Measurements from ENCODE around the gene GZMB.

GZMB gene

GRCh38 chr14:24609655-24610344 is 24.2 kb downstream of the GZMB start, which contains the start of gene GZMH:
Gene GZMH (minus strand): TSS chr14:24609685. CDS start chr14:24609613, 72 bp downstream.
- no peak within 1 kb of the TSS for H3K4ac ChIP-seq (ENCODE audit: low read length)
- no peaks in the 10 kb centered on the region for H3K9me3 ChIP-seq (replicated peaks in 1 of 2; ENCODE audit: control insufficient read depth in 2 of 2, insufficient read depth in 1 of 2, low read depth in 1 of 2, low read length in 2 of 2)
- H3K27me3 ChIP-seq (ENCODE audit: control insufficient read depth in 3 of 3, insufficient read depth in 3 of 3, low read depth in 1 of 3, low read length in 3 of 3): peaks cover 0 to 5% (median 0%) of the 10 kb centered on the region in 3 experiments
- H2AK5ac ChIP-seq (ENCODE audit: low read depth, low read length): no peak within 1 kb of the TSS
- no peak within 1 kb of the TSS for H4K91ac ChIP-seq (ENCODE audit: low read depth, low read length, poor library complexity)
- no peak within 1 kb of the TSS for H3K18ac ChIP-seq (ENCODE audit: low read length)
- H3K79me1 ChIP-seq (ENCODE audit: low read depth, low read length): no peaks in the 10 kb centered on the region
- no peak within 1 kb of the TSS for H4K8ac ChIP-seq (ENCODE audit: low read depth, low read length)
- no peaks in the 10 kb centered on the region for H3K36me3 ChIP-seq (replicated peaks in 1 of 2; ENCODE audit: control insufficient read depth in 2 of 2, insufficient read depth in 2 of 2, low read length in 2 of 2)
- no peak within 1 kb of the TSS for H3K14ac ChIP-seq (ENCODE audit: low read length)
- no peak within 1 kb of the TSS for H3K23ac ChIP-seq (ENCODE audit: low read depth, low read length, poor library complexity)
- H2BK15ac ChIP-seq (ENCODE audit: low read length): no peak within 1 kb of the TSS
- H2BK12ac ChIP-seq (ENCODE audit: low read length): no peak within 1 kb of the TSS
- no peak within 1 kb of the TSS for H2BK120ac ChIP-seq (ENCODE audit: low read depth, low read length)
- H3K4me1 ChIP-seq (ENCODE audit: control insufficient read depth in 2 of 2, insufficient read depth in 1 of 2, low read depth in 1 of 2, low read length in 2 of 2): peaks cover 0 to 1% of the 10 kb centered on the region in 2 donors
- no peak within 1 kb of the TSS for H3K9ac ChIP-seq (ENCODE audit: low read depth, low read length, poor library complexity)
- H2BK5ac ChIP-seq (ENCODE audit: low read length): no peak within 1 kb of the TSS
- H3K4me3 ChIP-seq (ENCODE audit: low read length in 2 of 2): no peak within 1 kb of the TSS
- no peak within 1 kb of the TSS for H3K4me2 ChIP-seq (ENCODE audit: insufficient read depth, low read length, poor library complexity, severe bottlenecking)
- no peak for DNase-seq (ENCODE audit: low spot score)
- no peak within 1 kb of the TSS for H2AFZ ChIP-seq (ENCODE audit: low read length)
- WGBS, 2 donors (ENCODE audit: extremely low coverage in 2 of 2, insufficient read length in 2 of 2, insufficient replicate concordance in 1 of 2): no CpG with 5 or more reads among the region's 2 CpGs
- H3K27ac ChIP-seq (replicated peaks; ENCODE audit: low read length): no peak within 1 kb of the TSS

- Histone ChIP-seq H3K4ac (ENCODE audit: low read length) (no peak overlapping the region), H3K9ac (ENCODE audit: low read depth, low read length, poor library complexity) (no peak overlapping the region), H2BK5ac (ENCODE audit: low read length) (no peak overlapping the region), H3K9me3 (replicated peaks in 1 of 2; ENCODE audit: control insufficient read depth in 2 of 2, insufficient read depth in 1 of 2, low read depth in 1 of 2, low read length in 2 of 2) (no peaks in the 10 kb centered on the region), H3K27me3 (ENCODE audit: control insufficient read depth in 3 of 3, insufficient read depth in 3 of 3, low read depth in 1 of 3, low read length in 3 of 3) (no peaks in the 10 kb centered on the region), H3K4me2 (ENCODE audit: insufficient read depth, low read length, poor library complexity, severe bottlenecking) (no peak overlapping the region), H3K23ac (ENCODE audit: low read depth, low read length, poor library complexity) (no peak overlapping the region), H3K79me1 (ENCODE audit: low read depth, low read length) (no peaks in the 10 kb centered on the region), H2AFZ (ENCODE audit: low read length) (no peak overlapping the region), H2BK15ac (ENCODE audit: low read length) (no peak overlapping the region), H3K4me3 (ENCODE audit: low read length in 2 of 2) (no peak overlapping the region), H2AK5ac (ENCODE audit: low read depth, low read length) (no peak overlapping the region), H3K27ac (replicated peaks; ENCODE audit: low read length) (no peak overlapping the region), H3K36me3 (replicated peaks in 1 of 2; ENCODE audit: control insufficient read depth in 2 of 2, insufficient read depth in 2 of 2, low read length in 2 of 2) (no peaks in the 10 kb centered on the region), H3K14ac (ENCODE audit: low read length) (no peak overlapping the region), H3K18ac (ENCODE audit: low read length) (no peak overlapping the region), H2BK12ac (ENCODE audit: low read length) (no peak overlapping the region), H4K8ac (ENCODE audit: low read depth, low read length) (no peak overlapping the region), H4K91ac (ENCODE audit: low read depth, low read length, poor library complexity) (no peak overlapping the region), H3K4me1 (ENCODE audit: control insufficient read depth in 2 of 2, insufficient read depth in 1 of 2, low read depth in 1 of 2, low read length in 2 of 2) (peaks cover 0 to 1% of the 10 kb centered on the region in 2 donors), H2BK120ac (ENCODE audit: low read depth, low read length) (no peak overlapping the region)
- no CpG with 5 or more reads among the region's 8 CpGs for WGBS, 2 donors (ENCODE audit: extremely low coverage in 2 of 2, insufficient read length in 2 of 2, insufficient replicate concordance in 1 of 2)
- no peak for DNase-seq (ENCODE audit: low spot score)
These were observed 26.1 kb downstream of the GZMB start for GRCh38 chr14:24607635-24608514.

DNA sequence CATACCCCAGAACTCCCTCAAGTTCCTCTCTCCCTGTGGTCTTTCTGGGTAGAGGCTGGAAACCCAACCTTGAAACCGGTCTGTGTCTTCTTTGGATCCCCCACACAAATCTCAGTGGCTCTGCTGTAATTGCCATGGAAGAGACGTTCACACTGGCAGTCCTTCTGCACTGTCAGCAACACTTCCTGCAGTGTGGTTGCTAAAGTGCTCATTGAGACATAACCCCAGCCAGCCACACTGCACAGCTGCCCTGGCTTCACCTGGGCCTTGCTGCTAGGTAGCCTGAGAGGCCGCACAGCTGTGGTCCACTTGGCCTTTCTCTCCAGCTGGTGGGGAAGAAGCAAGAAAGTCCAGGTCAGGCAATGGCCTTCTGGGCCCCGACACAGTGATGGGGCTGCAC is 26.9 kb downstream of the GZMB start:
- Histone ChIP-seq H3K4me1 (ENCODE audit: control insufficient read depth in 2 of 2, insufficient read depth in 1 of 2, low read depth in 1 of 2, low read length in 2 of 2) (peaks cover 0 to 1% of the 10 kb centered on the region in 2 donors), H3K14ac (ENCODE audit: low read length) (no peak overlapping the region), H3K4ac (ENCODE audit: low read length) (no peak overlapping the region), H3K18ac (ENCODE audit: low read length) (peak overlapping the region; percentile 25), H2BK5ac (ENCODE audit: low read length) (no peak overlapping the region), H3K27me3 (ENCODE audit: control insufficient read depth in 3 of 3, insufficient read depth in 3 of 3, low read depth in 1 of 3, low read length in 3 of 3) (no peaks in the 10 kb centered on the region), H4K8ac (ENCODE audit: low read depth, low read length) (no peak overlapping the region), H2AFZ (ENCODE audit: low read length) (no peak overlapping the region), H3K79me1 (ENCODE audit: low read depth, low read length) (no peaks in the 10 kb centered on the region), H3K9ac (ENCODE audit: low read depth, low read length, poor library complexity) (no peak overlapping the region), H3K9me3 (replicated peaks in 1 of 2; ENCODE audit: control insufficient read depth in 2 of 2, insufficient read depth in 1 of 2, low read depth in 1 of 2, low read length in 2 of 2) (no peaks in the 10 kb centered on the region), H3K4me3 (ENCODE audit: low read length in 2 of 2) (no peak overlapping the region), H3K36me3 (replicated peaks in 1 of 2; ENCODE audit: control insufficient read depth in 2 of 2, insufficient read depth in 2 of 2, low read length in 2 of 2) (no peaks in the 10 kb centered on the region), H2BK120ac (ENCODE audit: low read depth, low read length) (no peak overlapping the region), H2AK5ac (ENCODE audit: low read depth, low read length) (no peak overlapping the region), H4K91ac (ENCODE audit: low read depth, low read length, poor library complexity) (no peak overlapping the region), H3K27ac (replicated peaks; ENCODE audit: low read length) (no peak overlapping the region), H3K23ac (ENCODE audit: low read depth, low read length, poor library complexity) (no peak overlapping the region), H3K4me2 (ENCODE audit: insufficient read depth, low read length, poor library complexity, severe bottlenecking) (no peak overlapping the region), H2BK15ac (ENCODE audit: low read length) (no peak overlapping the region), H2BK12ac (ENCODE audit: low read length) (no peak overlapping the region)
- no peak for DNase-seq (ENCODE audit: low spot score)
- WGBS, 2 donors (ENCODE audit: extremely low coverage in 2 of 2, insufficient read length in 2 of 2, insufficient replicate concordance in 1 of 2): no CpG with 5 or more reads among the region's 4 CpGs

DNA sequence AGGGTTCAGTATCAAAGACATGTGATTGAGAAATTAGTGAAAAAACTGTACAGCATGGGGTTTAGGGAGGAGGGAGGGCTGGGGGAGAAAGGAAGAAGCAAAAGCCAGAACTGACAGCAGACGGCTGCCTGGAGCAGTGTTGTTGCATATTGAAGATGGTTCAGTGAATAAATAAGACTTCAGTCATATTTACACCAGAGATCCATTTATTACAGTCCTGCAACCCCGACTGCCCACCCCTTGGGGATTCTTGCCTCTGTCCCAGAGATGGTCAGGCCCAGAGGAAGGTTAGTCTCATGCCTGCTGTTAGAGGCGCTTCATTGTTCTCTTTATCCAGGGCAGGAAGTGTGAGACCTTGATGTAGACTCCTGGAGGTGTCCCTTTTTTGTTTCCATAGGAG is 27.7 kb downstream of the GZMB start:
- no peak overlapping the region for H2AFZ ChIP-seq (ENCODE audit: low read length)

More for the DNA sequence above, 27.7 kb downstream of the GZMB start:
- Histone ChIP-seq H2BK120ac (ENCODE audit: low read depth, low read length) (no peak overlapping the region), H2BK5ac (ENCODE audit: low read length) (no peak overlapping the region), H3K4me1 (ENCODE audit: control insufficient read depth in 2 of 2, insufficient read depth in 1 of 2, low read depth in 1 of 2, low read length in 2 of 2) (peaks cover 0 to 1% of the 10 kb centered on the region in 2 donors), H3K9ac (ENCODE audit: low read depth, low read length, poor library complexity) (no peak overlapping the region), H3K79me1 (ENCODE audit: low read depth, low read length) (no peaks in the 10 kb centered on the region), H3K4ac (ENCODE audit: low read length) (no peak overlapping the region), H3K36me3 (replicated peaks in 1 of 2; ENCODE audit: control insufficient read depth in 2 of 2, insufficient read depth in 2 of 2, low read length in 2 of 2) (no peaks in the 10 kb centered on the region), H2BK12ac (ENCODE audit: low read length) (no peak overlapping the region), H3K9me3 (replicated peaks in 1 of 2; ENCODE audit: control insufficient read depth in 2 of 2, insufficient read depth in 1 of 2, low read depth in 1 of 2, low read length in 2 of 2) (peaks cover 0 to 2% of the 10 kb centered on the region in 2 donors), H2BK15ac (ENCODE audit: low read length) (no peak overlapping the region), H4K91ac (ENCODE audit: low read depth, low read length, poor library complexity) (no peak overlapping the region), H3K18ac (ENCODE audit: low read length) (no peak overlapping the region), H3K4me3 (ENCODE audit: low read length in 2 of 2) (no peak overlapping the region), H2AK5ac (ENCODE audit: low read depth, low read length) (no peak overlapping the region), H4K8ac (ENCODE audit: low read depth, low read length) (no peak overlapping the region), H3K27me3 (ENCODE audit: control insufficient read depth in 3 of 3, insufficient read depth in 3 of 3, low read depth in 1 of 3, low read length in 3 of 3) (no peaks in the 10 kb centered on the region), H3K27ac (replicated peaks; ENCODE audit: low read length) (no peak overlapping the region), H3K23ac (ENCODE audit: low read depth, low read length, poor library complexity) (no peak overlapping the region), H3K4me2 (ENCODE audit: insufficient read depth, low read length, poor library complexity, severe bottlenecking) (no peak overlapping the region), H3K14ac (ENCODE audit: low read length) (no peak overlapping the region)
- DNase-seq (ENCODE audit: low spot score): no peak
- no CpG with 5 or more reads among the region's 3 CpGs for WGBS, 2 donors (ENCODE audit: extremely low coverage in 2 of 2, insufficient read length in 2 of 2, insufficient replicate concordance in 1 of 2)
